D341Med (cell line): ENCODE measurements around the gene YY1AP1.
A peak's percentile ranks its signal among the peaks of the same experiment; 100 is the strongest.
"Not testable (repeated sequence)": the region's sequence is repeated elsewhere in the genome, so short reads cannot be mapped to it uniquely, and the experiment has no call there.

ENCODE experiments used
- DNase-seq: peaks from one replicate; pipeline ENCODE4 v3.0.0; 2012; ENCODE audit warnings: low spot score

Gene YY1AP1

DNA sequence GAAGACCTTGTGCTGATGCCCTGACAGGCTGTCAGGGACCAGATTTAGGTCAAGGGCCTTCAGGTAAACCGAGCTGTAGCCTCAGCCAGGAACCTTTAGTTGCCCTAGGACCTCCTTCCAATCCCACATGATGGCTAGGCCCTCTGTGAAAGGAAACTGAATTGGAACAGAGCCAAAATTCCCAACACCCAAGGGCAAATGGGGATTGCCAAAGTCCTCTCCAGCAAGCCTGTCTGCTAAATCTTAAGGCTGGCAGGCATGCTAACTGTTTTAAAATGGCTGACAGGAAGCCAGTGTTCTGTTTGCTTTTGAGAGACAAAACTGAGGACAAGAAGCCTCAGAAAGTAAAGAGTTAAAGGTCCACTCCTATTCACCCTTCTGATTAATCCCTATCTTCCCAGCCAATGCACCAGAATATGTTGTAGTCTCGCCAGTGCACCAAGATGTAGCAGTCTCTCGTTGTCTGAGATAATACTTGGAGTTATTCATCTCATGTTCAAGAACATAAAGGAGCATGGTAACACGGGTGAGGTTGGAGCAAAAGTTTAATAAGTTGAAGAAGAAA, 43.5 kb downstream of the YY1AP1 start:
- no peak for DNase-seq

DNA sequence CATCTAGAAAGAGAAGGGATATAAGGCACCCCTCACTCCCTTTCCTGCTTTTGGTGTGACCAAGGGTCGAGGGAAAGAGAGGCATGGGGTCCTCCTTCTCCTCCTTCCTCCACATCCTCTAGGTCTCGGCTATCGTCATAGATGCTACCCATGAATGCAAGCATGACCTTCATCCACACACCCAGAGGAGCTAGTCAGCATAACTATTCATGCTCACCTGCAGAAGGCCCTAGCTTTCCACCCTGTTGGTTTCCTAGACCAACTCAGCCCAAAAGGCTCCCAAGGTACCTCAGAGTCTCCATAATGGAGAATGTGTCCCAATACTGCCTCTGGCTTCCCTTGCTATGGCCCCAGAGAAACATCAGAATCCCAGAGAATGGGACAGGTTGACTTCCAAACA, 45.3 kb downstream of the YY1AP1 start:
- DNase-seq, result no peak

GRCh38 chr1:155642559-155643180, 45.9 kb downstream of the YY1AP1 start:
- DNase-seq, result not testable (repeated sequence)

DNA sequence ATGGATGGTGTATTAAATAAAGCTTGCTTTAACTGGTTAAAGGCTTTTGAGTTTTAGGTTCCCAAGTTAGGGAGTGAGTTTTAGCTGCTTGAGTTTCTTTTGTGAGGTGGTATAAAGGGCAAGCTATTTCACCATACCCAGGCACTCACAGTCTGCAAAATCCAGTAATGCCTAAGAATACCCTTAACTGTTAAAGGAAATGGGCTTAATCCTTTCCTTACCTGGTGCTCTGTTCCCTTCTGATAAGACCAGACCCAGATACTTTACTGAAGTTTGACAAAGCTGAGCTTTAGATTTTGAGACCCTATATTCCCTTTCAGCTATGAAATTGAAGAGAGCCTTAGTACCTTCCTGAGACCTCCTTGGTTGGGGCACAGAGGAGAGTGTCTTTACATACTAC, 48.2 kb downstream of the YY1AP1 start:
- DNase-seq, result no peak

- DNase-seq, result no peak
Observed at GRCh38 chr1:155636397-155637153, 52.0 kb downstream of the YY1AP1 start.

DNA sequence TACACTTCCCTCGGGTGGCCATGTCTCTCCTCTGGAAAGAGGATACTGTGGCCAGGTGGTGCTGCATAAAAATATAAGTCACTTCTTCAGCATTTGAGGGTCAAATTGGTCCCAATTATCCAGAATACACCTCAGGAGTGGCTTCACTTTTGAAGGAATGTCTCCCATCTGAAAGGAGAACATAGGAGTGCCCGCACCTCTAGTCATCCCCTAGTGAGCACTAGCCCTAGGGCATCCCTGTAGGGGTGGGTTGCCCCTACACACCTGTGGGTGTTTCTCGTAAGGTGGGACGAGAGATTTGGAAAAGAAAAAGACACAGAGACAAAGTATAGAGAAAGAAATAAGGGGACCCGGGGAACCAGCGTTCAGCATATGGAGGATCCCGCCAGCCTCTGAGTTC, 62.1 kb downstream of the YY1AP1 start:
- not testable (repeated sequence) for DNase-seq

DNA sequence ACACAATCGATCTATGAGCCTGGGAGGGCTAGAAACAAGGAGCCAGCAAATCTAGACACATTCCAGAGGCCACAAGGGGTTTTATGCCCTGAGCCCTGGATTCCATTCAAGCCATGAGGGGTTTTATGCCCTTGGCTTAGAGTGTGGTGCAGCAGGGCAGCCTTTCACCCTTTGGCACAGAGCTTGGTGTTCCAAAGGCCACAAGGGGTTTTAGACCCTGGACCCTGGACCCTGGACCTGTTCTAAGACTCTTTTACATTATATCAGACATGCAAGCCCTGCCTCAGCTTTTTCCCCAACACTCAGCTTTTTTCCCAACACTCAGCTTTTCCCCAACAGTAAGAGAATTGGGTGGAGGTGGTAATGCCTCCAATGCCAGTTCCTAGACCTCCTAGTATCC, 65.2 kb downstream of the YY1AP1 start:
- no peak for DNase-seq

GRCh38 chr1:155622191-155622590, 66.4 kb downstream of the YY1AP1 start:
- no peak for DNase-seq

DNA sequence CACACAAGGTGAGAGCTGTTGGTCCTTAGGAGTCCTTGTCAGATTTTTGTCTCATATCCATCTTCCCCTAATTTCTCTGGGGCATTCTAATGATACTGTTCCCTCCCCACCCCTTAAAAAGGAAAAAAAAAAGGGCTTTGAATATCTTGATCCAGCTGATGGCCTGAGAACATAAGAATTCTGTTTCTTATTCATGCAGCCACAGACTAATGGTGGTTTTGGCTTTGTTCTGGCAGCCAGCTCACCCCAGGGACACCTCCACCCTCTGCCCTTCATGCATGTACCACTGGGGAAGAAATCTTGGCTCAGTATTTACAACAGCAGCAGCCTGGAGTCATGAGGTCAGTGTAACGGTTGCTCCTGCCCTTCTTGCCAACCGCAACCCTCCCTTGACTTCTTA, 75.3 kb downstream of the YY1AP1 start:
- not testable (repeated sequence) for DNase-seq

DNA sequence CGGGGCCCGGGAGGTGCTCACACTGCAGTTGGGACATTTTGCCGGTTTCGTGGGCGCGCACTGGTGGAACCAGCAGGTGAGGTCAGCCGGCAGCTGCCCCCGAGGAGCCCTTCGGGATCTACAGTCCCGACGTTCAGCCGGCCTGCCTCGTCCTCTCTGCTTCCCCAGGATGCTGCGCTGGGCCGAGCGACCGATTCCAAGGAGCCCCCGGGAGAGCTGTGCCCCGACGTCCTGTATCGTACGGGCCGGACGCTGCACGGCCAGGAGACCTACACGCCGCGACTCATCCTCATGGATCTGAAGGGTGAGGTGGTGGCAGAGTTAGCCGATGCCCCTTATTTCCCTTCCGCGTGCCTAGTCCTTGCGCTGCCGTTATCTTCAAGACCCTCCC, 78.3 kb downstream of the YY1AP1 start:
- not testable (repeated sequence) for DNase-seq

- peak; percentile 93 for DNase-seq
Observed at GRCh38 chr1:155609515-155610256, 78.9 kb downstream of the YY1AP1 start, which contains the start of gene MSTO1. MSTO1 (plus strand) TSS chr1:155610218; CDS start chr1:155610249, 31 bp downstream.
